Adipose tissue (tissue), 3 donors: ENCODE results near the gene SCP2. TPM values are rescaled to one million over a fixed set of nuclear protein-coding genes. Genes with fewer than 3 reads are reported as not detected.

Experiments
- H3K27ac ChIP-seq: one replicate; pipeline ENCODE4 v1.5.1; 2013; ENCODE audit warnings: low read depth, low read length
- WGBS, 3 donors: extraction: QIAGEN DNeasy Blood & Tissue Kit; methylation state at CpG; one replicate each; pipeline ENCODE4 v1.1.7; 2013; 5-methylcytosine and 5-hydroxymethylcytosine counted together
- polyA plus RNA-seq, 3 donors: library from polyadenylated mRNA; stranded (reverse); fragments of 200-250 nt; gene quantifications; one replicate each; pipeline ENCODE4 v1.2.3, GENCODE V29; 2013
- donor health status: healthy with polysubstance abuse.
- donor health status: Bipolar disorder and iron deficiency.
- donor health status: healthy.

Gene SCP2, protein sequence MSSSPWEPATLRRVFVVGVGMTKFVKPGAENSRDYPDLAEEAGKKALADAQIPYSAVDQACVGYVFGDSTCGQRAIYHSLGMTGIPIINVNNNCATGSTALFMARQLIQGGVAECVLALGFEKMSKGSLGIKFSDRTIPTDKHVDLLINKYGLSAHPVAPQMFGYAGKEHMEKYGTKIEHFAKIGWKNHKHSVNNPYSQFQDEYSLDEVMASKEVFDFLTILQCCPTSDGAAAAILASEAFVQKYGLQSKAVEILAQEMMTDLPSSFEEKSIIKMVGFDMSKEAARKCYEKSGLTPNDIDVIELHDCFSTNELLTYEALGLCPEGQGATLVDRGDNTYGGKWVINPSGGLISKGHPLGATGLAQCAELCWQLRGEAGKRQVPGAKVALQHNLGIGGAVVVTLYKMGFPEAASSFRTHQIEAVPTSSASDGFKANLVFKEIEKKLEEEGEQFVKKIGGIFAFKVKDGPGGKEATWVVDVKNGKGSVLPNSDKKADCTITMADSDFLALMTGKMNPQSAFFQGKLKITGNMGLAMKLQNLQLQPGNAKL
- polyA plus RNA-seq: 100 to 1,000 TPM in 2 of 3 donors, 10 to 100 TPM in 1; 58.3 to 343 (median 128) TPM

DNA sequence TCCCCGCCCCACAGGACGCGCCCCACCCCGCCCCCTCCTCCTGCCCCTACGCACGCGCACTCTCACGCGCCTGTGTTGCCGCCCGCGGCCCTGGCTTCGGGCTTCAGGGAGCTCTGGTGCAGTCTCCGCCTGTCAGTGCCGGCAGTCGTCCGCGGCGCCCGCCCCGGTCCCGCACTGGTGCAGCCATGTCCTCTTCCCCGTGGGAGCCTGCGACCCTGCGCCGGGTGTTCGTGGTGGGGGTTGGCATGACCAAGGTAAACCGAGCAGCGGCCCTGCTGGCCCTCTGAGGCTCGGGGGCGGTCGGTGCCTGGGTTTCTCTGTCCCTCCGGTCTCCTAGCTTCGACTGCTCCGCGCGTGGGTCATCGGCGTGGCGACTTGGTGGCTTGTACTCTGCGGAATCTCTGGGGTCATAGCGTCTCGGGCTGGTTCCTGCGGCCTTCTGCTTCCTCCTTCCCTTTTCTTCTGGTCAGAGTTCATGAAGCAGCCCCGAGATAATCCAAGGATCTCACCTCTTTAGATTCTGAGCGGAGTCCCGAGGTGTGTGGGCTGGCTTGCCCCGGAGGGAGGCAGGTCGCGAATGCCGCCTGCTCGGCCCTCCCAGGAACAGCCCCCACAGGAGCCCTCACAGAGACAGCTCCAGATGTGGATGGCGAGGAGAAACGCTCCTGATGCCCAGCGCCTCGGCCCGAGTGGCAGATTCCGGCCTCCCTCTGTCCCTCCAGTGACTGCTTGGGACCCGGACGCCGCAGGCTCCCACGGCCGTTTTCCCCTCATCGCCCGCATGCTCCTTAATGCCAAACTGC, at the start of gene SCP2:
TSS of gene SCP2 (plus strand) at position 65 of the 803 bp plus-strand sequence. CDS start at position 186, 121 bp downstream.
- WGBS, 3 donors: 0 to 1% (median 1%) methylated on average over 54 to 65 of the region's 65 CpGs
- peak within 1 kb of the TSS; percentile 59 for H3K27ac ChIP-seq

DNA sequence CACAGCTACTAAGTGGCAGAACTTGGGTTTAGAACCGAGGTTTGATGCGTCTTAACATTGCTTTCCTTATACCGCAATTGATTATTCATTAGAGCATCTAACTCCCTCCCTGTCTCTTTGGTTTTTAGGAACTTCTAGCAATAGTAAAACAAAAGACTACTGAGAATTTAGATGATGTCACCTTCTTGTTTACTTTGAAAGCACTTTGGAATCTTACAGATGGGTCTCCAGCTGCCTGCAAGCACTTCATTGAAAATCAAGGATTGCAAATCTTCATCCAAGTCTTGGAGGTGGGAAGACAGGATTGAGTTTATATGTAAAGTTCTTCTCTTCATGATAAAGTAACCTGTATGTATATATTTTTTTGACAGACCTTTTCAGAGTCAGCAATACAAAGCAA, 49.5 kb upstream of the SCP2 start:
- H3K27ac ChIP-seq: no peak overlapping the region
- WGBS, 3 donors: 89 to 91% (median 91%) methylated on average over 3 of the region's 3 CpGs

DNA sequence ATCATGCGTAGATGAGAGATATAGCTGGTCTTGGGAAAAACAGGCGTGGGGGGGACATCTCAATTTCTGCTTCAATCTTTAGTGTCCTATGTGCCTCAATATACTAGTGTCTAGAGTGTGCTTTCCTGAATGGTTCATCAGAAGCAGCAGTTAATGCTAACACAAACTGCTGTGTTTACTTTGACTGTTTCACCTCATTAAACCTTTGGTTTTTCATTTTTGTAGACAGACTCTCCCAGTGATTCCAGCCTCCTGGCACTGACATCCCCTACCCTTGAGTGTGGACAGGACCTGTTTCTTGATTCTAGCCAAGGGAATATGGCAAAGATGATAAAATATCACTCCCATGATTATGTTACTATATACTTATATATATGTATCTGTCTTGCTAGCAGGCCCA, 46.9 kb upstream of the SCP2 start:
- 87 to 92% (median 89%) methylated on average over 2 of the region's 2 CpGs for WGBS, 3 donors
- H3K27ac ChIP-seq: no peak overlapping the region

DNA sequence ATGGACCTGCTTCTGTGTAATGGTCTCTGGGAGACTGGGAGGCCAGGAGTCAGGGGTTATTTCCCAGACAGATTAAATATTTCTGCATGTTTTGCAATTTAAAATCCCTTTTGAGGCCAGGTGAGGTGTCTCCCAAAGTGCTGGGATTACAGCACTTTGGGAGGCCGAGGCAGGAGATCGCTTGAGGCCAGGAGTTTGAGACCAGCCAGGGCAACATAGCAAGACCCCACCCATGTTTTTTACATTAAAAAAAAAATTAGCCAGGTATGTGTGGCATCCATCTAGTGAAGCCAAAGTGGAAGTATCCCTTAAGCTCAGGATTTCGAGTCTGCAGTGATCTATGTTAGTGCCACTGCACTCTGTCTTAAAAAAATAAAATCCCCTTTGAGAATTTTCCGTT, 39.6 kb upstream of the SCP2 start:
- WGBS, 3 donors: 90 to 92% (median 91%) methylated on average over 4 of the region's 4 CpGs

DNA sequence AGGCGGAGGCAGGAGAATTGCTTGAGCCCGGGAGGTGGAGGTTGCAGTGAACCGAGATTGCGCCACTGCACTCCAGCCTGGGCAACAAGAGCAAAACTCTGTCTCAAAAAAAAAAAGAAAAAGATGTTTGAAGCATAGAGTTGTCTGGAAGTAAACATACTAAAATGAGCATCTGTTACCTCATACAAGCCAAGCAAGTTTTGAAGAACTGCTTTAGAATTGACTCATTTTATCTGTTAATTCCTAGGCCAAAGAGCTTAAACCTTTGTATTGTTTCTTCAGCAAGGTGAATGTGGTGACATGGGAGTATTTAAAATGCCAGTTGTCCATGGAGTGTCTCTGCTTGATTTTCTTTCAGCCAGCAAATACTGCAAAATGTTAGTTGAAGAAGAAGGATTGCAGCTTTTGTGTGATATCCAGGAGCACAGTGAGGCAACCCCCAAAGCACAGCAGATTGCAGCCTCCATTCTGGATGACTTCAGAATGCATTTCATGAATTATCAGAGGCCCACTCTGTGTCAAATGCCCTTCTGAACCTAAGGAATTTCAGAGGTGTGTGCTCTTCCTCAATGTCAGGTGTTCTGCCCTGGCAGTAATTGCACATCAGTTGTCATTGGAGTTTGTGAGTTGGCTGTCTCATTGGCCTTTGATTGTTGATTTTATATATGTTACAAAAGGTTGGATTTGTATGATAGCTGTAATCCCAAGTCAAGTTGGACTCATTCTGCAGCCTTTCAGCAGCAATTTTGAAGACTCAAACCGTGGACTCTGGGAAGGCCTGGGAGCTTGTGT, 34.5 kb upstream of the SCP2 start:
- WGBS, 3 donors: 89 to 98% (median 92%) methylated on average over 5 of the region's 5 CpGs

More for the DNA sequence above, 39.6 kb upstream of the SCP2 start:
- H3K27ac ChIP-seq: no peak overlapping the region

DNA sequence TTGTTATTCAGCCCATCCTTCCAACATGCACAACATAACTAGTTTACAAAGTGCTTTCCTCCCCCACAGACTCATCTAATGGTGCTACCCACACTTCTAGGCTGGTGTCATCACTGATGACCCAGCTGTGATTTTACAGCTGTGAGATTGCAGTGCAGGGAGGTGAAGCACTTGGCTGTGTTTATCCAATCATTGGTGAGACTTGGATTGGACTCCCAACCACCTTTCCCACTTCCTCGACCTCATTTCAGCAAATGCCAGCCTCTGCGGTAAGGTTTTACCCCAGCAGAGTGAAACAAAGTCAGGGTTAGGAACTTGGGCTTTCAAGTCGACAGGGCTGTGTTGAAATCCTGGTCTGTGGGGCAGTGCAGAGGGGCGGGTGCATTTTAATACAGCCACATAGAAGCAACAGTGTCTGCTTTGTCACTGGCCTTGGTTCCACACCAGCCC, 27.6 kb upstream of the SCP2 start:
- 23 to 44% (median 42%) methylated on average over 4 of the region's 4 CpGs for WGBS, 3 donors
- H3K27ac ChIP-seq: no peak overlapping the region

More for the DNA sequence above, 34.5 kb upstream of the SCP2 start:
- no peak overlapping the region for H3K27ac ChIP-seq

DNA sequence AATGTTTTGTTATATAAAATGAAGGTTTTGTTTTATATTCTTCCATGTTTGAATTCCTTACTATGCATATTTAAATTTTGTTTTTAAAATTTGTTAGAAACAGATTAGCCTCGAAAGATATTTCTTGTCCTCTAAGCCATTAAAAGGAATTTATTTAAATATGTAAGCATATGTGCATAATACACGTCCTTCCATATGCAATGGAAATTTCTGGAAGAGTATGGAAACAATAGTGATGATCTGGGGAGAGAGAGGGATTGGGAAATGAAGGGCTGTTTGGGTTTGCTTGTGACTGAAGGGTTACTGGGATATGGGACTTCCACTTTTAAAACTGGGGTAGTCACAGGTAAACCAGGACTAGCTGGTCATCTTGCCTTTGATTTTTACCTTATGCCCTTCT, 26.7 kb upstream of the SCP2 start:
- H3K27ac ChIP-seq: no peak overlapping the region
- WGBS, 3 donors: 70 to 86% (median 82%) methylated on average over 2 of the region's 2 CpGs

DNA sequence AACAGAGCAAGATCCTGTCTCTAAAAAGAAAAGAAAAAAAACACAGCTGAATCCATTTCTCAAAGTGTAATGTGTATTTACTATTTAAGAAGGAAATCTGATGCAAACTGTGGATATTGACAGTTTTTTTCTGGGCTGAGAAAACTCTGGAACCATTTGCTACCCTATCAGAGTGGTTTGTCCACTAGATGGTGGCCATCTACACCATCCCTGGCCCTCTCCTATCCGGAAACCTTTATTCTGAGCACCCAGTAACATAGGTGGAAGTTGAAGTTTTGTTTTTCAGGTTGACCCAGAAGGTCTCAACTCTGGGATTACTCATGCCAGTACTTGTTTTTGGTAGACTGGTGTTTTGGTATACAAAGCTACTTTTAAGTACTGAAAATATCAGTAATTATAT, 25.7 kb upstream of the SCP2 start:
- 64 to 76% (median 74%) methylated on average over 1 of the region's 1 CpG for WGBS, 3 donors
- H3K27ac ChIP-seq: no peak overlapping the region

DNA sequence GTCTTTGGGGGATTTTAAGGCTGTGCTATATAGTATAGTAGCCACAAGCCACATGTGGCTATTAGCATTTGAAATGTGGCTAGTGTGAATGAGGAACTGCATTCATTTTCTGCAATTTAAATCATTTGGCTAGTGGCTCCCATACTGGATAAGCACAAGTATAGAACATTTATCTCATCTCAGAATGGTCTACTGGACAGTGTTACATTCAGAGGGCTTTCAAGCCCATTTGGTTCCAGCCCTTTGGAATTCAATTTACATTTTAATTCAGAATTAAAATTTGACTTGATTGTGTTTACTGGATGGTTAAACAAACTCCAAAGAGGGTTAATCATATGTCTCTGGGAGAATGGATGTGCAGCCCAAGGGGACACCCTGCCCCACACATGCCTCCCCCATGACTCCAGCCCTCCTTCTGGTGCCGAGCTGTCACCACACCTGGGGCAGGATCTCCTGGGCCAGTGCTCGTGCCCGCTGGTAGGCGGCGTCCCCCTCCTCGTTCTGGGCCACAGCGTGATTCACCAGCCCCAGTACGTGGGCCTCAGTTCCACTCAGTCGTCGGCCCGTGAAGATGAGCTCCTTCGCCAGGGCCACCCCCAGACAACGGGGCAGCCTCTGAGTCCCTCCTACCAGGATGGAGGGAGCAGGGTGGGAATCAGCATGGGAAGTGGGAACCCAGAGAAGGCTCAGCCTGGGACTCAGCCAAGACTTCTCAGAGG, 22.7 kb upstream of the SCP2 start:
- no peak overlapping the region for H3K27ac ChIP-seq
- WGBS, 3 donors: 92 to 96% (median 95%) methylated on average over 13 of the region's 13 CpGs

DNA sequence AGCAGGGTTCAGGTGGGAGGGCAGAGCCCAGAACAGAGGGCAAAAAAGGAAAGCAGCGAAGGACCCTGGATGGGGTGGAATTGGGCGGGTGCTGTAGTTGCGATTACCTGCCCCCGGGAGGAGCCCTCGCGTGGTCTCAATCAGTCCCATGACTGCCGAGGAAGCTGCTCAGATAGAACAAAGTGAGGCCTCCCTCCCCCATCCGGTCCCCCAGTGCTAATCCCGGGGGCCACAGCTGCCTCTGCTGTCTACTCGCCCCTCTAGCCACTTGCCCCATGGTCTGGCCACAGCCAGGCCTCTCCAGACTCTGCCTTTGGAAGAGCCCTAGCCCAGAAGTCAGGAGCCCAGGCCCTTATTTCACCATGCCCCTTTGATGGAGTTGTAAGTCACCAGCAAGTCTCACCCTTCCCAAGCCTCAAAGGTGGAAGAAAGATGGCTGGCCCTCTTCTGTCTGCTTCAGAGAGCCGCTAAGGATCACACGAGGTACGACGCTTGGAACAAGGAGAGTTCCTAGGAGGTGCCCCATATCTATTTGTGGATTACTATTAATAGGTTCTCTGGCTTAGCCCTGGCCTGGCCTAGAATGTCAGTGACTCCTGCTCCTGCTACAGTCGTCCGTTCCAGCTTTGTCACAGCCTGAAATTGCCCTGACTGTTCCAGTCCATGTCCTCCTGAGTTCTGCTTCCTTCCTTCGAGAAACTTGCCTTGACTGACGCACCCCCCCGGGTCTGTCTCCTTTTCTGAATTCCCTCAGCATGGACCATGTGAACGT, 22.0 kb upstream of the SCP2 start:
- H3K27ac ChIP-seq: no peak overlapping the region
- 72 to 75% (median 72%) methylated on average over 16 to 20 of the region's 20 CpGs for WGBS, 3 donors

DNA sequence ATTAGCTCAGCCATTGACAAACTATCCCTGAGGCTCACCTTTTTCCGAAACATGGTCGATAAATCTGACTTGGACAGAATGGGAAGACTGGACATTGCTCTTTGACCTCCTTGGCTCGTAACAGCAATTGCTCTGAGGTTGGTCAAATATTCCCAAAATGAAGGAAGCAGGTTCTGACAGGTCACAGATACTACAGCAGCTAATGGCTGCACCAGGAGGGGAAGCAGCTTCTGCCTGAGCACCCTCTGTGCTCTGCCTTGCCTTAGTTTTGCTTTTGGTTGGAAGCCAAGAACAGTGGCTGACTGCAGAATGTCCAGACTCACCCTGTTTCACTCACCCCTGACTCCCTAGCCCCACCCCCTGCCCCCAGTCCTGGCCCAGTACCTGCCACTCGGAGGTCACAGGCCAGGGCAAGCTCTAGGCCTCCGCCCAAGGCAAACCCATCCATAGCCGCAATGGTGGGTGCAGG, 20.9 kb upstream of the SCP2 start:
- 86 to 94% (median 93%) methylated on average over 6 of the region's 6 CpGs for WGBS, 3 donors
- H3K27ac ChIP-seq: no peak overlapping the region

DNA sequence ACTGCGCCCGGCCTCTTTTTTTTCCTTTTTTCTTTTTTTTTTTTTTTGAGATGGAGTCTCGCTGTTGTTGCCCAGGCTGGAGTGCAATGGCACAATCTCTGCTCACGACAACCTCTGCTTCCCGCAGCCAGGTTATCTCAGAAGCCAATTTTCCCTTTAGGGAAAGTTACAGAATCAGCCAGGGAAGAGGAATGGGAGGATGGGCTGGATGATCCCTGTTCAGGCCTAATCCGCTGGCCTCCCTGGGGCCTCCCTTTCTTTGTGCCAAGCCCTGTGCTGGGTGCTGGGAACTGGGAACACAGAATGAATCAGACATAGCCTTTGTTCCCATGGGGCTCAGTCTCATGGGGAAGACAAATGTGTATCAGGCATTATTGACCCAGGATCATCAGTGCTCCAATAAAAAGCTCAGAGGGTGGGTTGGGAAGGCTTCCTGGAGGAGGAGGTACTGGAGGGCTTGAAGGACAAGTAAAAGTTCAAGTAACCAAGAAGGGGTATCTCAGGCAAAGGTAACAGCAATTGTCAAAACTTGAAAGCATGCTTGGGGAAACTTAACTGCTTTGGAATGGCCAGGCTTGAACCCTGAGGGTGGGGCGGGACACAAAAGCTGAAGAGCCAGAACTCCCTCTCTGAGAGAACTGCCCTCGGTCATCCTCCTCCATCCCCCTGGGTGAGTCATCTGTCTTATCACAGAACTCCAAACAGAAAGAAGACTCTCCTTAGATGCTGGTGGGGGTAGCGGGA, 19.8 kb upstream of the SCP2 start:
- no peak overlapping the region for H3K27ac ChIP-seq
- 90 to 94% (median 93%) methylated on average over 9 of the region's 9 CpGs for WGBS, 3 donors

DNA sequence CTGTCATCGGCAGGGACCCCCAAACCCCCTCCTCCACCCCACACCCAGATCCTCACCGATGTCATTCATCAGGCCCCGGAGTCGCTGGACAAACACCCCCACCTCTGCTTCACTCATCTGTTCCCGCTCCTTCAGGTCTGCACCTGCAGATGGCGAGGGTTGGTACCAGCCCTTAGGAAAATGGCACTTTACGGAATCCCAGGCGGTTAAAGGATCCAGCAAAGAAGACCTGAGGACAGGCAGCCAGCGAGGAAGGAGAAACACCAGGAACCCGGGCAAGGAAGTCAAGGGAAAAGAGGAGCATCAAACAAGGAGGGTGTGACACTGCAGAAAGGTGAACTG, 19.3 kb upstream of the SCP2 start:
- H3K27ac ChIP-seq: no peak overlapping the region
- WGBS, 3 donors: 84 to 97% (median 91%) methylated on average over 10 of the region's 10 CpGs

DNA sequence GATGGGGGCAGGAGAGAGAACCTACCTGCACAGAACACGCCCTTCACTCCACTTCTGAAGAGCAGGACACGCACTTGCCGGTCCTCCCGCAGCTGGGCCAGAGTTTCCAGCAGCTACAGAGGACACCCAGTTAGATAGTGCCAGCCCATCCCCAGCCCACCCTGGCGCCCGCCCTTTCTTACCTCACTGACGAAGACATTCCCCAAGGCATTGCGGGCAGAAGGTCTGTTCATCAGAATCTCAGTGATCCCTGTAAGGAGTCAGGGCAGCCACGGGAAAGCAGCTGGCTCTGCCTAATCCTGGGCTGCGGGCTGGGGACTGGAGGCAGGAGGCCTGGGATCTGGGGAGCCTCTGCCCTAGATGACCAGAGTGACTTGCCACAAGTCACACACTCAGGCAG, 15.5 kb upstream of the SCP2 start:
- 92 to 97% (median 96%) methylated on average over 10 of the region's 10 CpGs for WGBS, 3 donors
- H3K27ac ChIP-seq: no peak overlapping the region

DNA sequence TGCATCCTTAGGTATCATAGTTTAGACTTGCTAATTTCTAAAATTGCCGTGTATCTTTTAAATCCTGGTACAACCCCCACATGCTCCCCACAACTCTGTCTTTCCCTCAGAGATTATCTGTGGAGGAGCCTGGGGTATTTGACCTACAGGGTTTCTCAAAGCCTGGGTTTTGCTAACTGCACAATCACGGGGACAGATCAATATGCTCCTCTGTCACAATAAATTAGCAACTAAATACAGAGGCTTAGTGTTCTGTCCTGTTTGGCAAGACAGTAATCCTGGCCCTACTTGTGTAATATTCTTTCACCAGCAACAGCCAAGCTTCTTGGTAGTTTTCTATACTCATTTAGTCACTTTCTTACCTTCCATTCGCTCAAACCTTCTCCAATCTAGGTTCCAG, 14.1 kb upstream of the SCP2 start:
- H3K27ac ChIP-seq: no peak overlapping the region
- 73 to 87% (median 85%) methylated on average over 3 of the region's 3 CpGs for WGBS, 3 donors

DNA sequence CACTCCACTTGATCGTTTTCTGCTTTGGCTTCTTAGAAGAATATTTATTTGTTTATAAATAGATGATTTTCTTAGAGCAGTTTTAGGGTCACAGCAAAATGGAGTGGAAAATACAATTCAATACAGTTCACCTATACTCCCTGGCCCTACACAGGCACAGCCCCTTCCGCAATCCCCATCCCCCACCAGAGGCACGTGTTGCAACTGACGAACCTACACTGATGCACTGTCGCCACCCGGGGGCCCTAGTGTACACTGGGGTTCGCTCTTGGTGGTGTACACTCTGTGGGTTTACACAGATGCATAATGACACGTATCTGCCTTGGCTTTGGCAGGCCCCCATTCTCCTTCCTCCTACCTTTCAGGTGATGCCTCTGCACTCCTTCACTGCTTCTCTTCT, 13.5 kb upstream of the SCP2 start:
- no peak overlapping the region for H3K27ac ChIP-seq
- WGBS, 3 donors: 72 to 87% (median 76%) methylated on average over 8 of the region's 8 CpGs
